ENCODE results near the gene ERF.

Gene ERF

GRCh38 chr19:42242069-42242511, 12.8 kb downstream of the ERF start:
- DNase-seq (ENCODE audit: low read depth): peak; percentile 21

GRCh38 chr19:42241279-42241678, 13.6 kb downstream of the ERF start:
- no peak for DNase-seq (ENCODE audit: low read depth)

- no peak for DNase-seq (ENCODE audit: low read depth)
Observed at GRCh38 chr19:42239544-42240220, 15.2 kb downstream of the ERF start.

- DNase-seq (ENCODE audit: low read depth): no peak
Observed at GRCh38 chr19:42235181-42235580, 19.7 kb downstream of the ERF start.

GRCh38 chr19:42234364-42234763, 20.6 kb downstream of the ERF start:
- DNase-seq (ENCODE audit: low read depth): no peak

- no peak for DNase-seq (ENCODE audit: low read depth)
Observed at GRCh38 chr19:42233678-42234292, 21.1 kb downstream of the ERF start.

GRCh38 chr19:42233106-42233505, 21.8 kb downstream of the ERF start:
- DNase-seq (ENCODE audit: low read depth): no peak

GRCh38 chr19:42232435-42232834, 22.5 kb downstream of the ERF start:
- DNase-seq (ENCODE audit: low read depth): no peak

- no peak for DNase-seq (ENCODE audit: low read depth)
Observed at GRCh38 chr19:42230571-42230970, 24.4 kb downstream of the ERF start.

GRCh38 chr19:42229855-42230351, 25.0 kb downstream of the ERF start:
- DNase-seq (ENCODE audit: low read depth): no peak

- DNase-seq (ENCODE audit: low read depth): no peak
Observed at GRCh38 chr19:42229301-42229854, 25.6 kb downstream of the ERF start.

- no peak for DNase-seq (ENCODE audit: low read depth)
Observed at GRCh38 chr19:42228641-42229040, 26.3 kb downstream of the ERF start.

GRCh38 chr19:42226886-42227285, 28.0 kb downstream of the ERF start:
- no peak for DNase-seq (ENCODE audit: low read depth)

- no peak for DNase-seq (ENCODE audit: low read depth)
Observed at GRCh38 chr19:42225718-42226292, 29.1 kb downstream of the ERF start.

- no peak for DNase-seq (ENCODE audit: low read depth)
Observed at GRCh38 chr19:42224940-42225717, 29.8 kb downstream of the ERF start.

GRCh38 chr19:42220751-42221097, 34.2 kb downstream of the ERF start:
- no peak for DNase-seq (ENCODE audit: low read depth)

- peak; percentile 95 for DNase-seq (ENCODE audit: low read depth)
Observed at GRCh38 chr19:42219812-42220750, 34.8 kb downstream of the ERF start, which contains the start of gene ZNF526. Gene ZNF526 (plus strand): TSS chr19:42220312. CDS start chr19:42224404, 4,092 bp downstream.

GRCh38 chr19:42217520-42218437, 37.1 kb downstream of the ERF start, which contains the start of gene DEDD2:
Gene DEDD2 (minus strand): TSS chr19:42217677. CDS start chr19:42217007, 670 bp downstream.
- DNase-seq (ENCODE audit: low read depth): peak; percentile 99

GRCh38 chr19:42216653-42217519, 38.0 kb downstream of the ERF start:
- peak; percentile 12 for DNase-seq (ENCODE audit: low read depth)

All from activated T-helper 9 cell treated with anti-CD3 and anti-CD28 coated beads, Interleukin-2, amount 50 U/mL, for 16 hours (primary cell).